WTC11 (cell line): Measurements from ENCODE around the gene NDUFB10.

Experiments used
- CREB1 ChIP-seq: sonication (generic); formaldehyde crosslinking; IDR thresholded peaks from 2 replicates; pipeline ENCODE4 v1.8.0; 2023; ENCODE audit warnings: mild to moderate bottlenecking, missing genetic modification reagents
- GABPB1 ChIP-seq: sonication (generic); formaldehyde crosslinking; IDR thresholded peaks from 2 replicates; pipeline ENCODE4 v1.8.1; 2023; ENCODE audit warnings: mild to moderate bottlenecking, missing genetic modification reagents
- KAT7 ChIP-seq: sonication (generic); formaldehyde crosslinking; IDR thresholded peaks from 2 replicates; pipeline ENCODE4 v1.8.1; 2023; ENCODE audit warnings: missing genetic modification reagents, mild to moderate bottlenecking, borderline replicate concordance
- ZNF232 ChIP-seq: sonication (generic); formaldehyde crosslinking; IDR thresholded peaks from 2 replicates; pipeline ENCODE4 v1.8.0; 2022; ENCODE audit warnings: mild to moderate bottlenecking, missing genetic modification reagents
- TF ChIP-seq, protein P1 (sequence below): fragments of 200-600 bp; IDR thresholded peaks from 2 replicates; pipeline ENCODE4 v1.8.0; 2022; ENCODE audit warnings: antibody characterized with exemption
- TF ChIP-seq, protein P2 (sequence below): sonication (generic); formaldehyde crosslinking; IDR thresholded peaks from 2 replicates; pipeline ENCODE4 v1.8.1; 2023; ENCODE audit warnings: mild to moderate bottlenecking, missing genetic modification reagents, moderate library complexity
- TF ChIP-seq, protein P3 (sequence below): sonication (generic); formaldehyde crosslinking; IDR thresholded peaks from 2 replicates; pipeline ENCODE4 v1.8.1; 2023; ENCODE audit warnings: mild to moderate bottlenecking, missing genetic modification reagents, borderline replicate concordance
- TF ChIP-seq, protein P4 (sequence below): sonication (generic); formaldehyde crosslinking; IDR thresholded peaks from 2 replicates; pipeline ENCODE4 v1.8.0; 2022; ENCODE audit warnings: mild to moderate bottlenecking, missing genetic modification reagents
- TF ChIP-seq, protein P5 (sequence below): fragments of 250-450 bp; sonication (Bioruptor Pico); IDR thresholded peaks from 2 replicates; pipeline ENCODE4 v1.9.0; 2021; ENCODE audit warnings: mild to moderate bottlenecking

DNA sequence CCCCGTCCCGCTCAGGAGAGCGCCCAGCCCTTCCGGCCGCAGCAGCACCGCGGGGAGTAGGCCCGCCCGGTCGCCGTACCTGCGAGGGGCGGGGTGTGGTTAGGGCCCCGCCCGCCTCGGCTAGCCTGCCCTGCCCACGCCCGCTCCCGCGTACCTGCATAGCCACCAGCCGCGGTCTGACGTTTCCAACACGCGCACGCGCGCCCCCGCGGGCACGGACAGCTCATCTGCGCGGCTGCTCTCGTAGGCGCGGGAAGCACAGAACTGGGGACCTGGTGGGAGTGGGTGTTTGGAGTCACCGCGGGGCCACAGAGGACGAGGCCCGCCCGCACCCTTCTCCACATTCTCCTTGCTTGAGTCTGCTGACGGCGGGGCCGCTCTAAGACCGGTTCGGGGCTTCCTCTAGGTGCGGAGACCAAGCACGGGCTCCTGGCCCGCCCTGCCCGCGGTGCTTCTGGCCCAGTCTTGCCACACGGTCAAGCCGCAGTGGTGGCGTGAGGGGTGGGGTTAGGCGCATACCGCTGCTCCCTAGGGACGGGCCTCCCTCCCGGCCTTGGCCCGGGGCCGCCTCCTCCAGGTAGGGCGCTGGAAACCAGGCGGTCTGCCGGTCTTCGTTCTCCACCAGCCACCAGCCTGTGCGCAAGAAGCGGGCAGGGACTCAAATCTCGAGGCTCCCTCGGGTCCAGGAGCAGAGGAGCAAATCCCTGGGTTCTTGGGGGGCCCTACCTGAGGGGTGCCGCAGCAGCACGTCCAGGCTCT, 20.1 kb downstream of the NDUFB10 start:
- TF ChIP-seq, protein P1, sequence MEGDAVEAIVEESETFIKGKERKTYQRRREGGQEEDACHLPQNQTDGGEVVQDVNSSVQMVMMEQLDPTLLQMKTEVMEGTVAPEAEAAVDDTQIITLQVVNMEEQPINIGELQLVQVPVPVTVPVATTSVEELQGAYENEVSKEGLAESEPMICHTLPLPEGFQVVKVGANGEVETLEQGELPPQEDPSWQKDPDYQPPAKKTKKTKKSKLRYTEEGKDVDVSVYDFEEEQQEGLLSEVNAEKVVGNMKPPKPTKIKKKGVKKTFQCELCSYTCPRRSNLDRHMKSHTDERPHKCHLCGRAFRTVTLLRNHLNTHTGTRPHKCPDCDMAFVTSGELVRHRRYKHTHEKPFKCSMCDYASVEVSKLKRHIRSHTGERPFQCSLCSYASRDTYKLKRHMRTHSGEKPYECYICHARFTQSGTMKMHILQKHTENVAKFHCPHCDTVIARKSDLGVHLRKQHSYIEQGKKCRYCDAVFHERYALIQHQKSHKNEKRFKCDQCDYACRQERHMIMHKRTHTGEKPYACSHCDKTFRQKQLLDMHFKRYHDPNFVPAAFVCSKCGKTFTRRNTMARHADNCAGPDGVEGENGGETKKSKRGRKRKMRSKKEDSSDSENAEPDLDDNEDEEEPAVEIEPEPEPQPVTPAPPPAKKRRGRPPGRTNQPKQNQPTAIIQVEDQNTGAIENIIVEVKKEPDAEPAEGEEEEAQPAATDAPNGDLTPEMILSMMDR: no peak
- TF ChIP-seq, protein P2, sequence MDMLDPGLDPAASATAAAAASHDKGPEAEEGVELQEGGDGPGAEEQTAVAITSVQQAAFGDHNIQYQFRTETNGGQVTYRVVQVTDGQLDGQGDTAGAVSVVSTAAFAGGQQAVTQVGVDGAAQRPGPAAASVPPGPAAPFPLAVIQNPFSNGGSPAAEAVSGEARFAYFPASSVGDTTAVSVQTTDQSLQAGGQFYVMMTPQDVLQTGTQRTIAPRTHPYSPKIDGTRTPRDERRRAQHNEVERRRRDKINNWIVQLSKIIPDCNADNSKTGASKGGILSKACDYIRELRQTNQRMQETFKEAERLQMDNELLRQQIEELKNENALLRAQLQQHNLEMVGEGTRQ (CRISPR knock-in tag): no peak
- TF ChIP-seq, protein P3, sequence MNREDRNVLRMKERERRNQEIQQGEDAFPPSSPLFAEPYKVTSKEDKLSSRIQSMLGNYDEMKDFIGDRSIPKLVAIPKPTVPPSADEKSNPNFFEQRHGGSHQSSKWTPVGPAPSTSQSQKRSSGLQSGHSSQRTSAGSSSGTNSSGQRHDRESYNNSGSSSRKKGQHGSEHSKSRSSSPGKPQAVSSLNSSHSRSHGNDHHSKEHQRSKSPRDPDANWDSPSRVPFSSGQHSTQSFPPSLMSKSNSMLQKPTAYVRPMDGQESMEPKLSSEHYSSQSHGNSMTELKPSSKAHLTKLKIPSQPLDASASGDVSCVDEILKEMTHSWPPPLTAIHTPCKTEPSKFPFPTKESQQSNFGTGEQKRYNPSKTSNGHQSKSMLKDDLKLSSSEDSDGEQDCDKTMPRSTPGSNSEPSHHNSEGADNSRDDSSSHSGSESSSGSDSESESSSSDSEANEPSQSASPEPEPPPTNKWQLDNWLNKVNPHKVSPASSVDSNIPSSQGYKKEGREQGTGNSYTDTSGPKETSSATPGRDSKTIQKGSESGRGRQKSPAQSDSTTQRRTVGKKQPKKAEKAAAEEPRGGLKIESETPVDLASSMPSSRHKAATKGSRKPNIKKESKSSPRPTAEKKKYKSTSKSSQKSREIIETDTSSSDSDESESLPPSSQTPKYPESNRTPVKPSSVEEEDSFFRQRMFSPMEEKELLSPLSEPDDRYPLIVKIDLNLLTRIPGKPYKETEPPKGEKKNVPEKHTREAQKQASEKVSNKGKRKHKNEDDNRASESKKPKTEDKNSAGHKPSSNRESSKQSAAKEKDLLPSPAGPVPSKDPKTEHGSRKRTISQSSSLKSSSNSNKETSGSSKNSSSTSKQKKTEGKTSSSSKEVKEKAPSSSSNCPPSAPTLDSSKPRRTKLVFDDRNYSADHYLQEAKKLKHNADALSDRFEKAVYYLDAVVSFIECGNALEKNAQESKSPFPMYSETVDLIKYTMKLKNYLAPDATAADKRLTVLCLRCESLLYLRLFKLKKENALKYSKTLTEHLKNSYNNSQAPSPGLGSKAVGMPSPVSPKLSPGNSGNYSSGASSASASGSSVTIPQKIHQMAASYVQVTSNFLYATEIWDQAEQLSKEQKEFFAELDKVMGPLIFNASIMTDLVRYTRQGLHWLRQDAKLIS: no peak
- TF ChIP-seq, protein P4, sequence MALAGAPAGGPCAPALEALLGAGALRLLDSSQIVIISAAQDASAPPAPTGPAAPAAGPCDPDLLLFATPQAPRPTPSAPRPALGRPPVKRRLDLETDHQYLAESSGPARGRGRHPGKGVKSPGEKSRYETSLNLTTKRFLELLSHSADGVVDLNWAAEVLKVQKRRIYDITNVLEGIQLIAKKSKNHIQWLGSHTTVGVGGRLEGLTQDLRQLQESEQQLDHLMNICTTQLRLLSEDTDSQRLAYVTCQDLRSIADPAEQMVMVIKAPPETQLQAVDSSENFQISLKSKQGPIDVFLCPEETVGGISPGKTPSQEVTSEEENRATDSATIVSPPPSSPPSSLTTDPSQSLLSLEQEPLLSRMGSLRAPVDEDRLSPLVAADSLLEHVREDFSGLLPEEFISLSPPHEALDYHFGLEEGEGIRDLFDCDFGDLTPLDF: no peak
- TF ChIP-seq CREB1 (no peak), GABPB1 (no peak), KAT7 (CRISPR knock-in tag) (0 out of 2 replicates have a peak, but pooled peaks have one; percentile 60), ZNF232 (CRISPR knock-in tag) (no peak)
- TF ChIP-seq, protein P5, sequence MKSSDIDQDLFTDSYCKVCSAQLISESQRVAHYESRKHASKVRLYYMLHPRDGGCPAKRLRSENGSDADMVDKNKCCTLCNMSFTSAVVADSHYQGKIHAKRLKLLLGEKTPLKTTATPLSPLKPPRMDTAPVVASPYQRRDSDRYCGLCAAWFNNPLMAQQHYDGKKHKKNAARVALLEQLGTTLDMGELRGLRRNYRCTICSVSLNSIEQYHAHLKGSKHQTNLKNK (CRISPR knock-in tag): no peak
